ENCODE data around the gene C10orf67.

GRCh38 chr10:23172429-23173213, 172.0 kb downstream of the C10orf67 start:
- no peak for TF ChIP-seq MAX (IDR thresholded peaks at IDR 0.05)
- TF ChIP-seq YY1 (IDR thresholded peaks at IDR 0.05; ENCODE audit: extremely low read depth, insufficient replicate concordance, low read depth, low read length) = no peak
- no peak for TF ChIP-seq CTCF (IDR thresholded peaks at IDR 0.05 in 2 of 3, conservative IDR thresholded peaks at IDR 0.05 in 1 of 3; ENCODE audit: borderline replicate concordance in 1 of 3, insufficient read depth in 1 of 3, low read depth in 2 of 3, low read length in 2 of 3)
- TF ChIP-seq SRF (IDR thresholded peaks at IDR 0.05; ENCODE audit: low read depth) = no peak
- TF ChIP-seq, protein P1, sequence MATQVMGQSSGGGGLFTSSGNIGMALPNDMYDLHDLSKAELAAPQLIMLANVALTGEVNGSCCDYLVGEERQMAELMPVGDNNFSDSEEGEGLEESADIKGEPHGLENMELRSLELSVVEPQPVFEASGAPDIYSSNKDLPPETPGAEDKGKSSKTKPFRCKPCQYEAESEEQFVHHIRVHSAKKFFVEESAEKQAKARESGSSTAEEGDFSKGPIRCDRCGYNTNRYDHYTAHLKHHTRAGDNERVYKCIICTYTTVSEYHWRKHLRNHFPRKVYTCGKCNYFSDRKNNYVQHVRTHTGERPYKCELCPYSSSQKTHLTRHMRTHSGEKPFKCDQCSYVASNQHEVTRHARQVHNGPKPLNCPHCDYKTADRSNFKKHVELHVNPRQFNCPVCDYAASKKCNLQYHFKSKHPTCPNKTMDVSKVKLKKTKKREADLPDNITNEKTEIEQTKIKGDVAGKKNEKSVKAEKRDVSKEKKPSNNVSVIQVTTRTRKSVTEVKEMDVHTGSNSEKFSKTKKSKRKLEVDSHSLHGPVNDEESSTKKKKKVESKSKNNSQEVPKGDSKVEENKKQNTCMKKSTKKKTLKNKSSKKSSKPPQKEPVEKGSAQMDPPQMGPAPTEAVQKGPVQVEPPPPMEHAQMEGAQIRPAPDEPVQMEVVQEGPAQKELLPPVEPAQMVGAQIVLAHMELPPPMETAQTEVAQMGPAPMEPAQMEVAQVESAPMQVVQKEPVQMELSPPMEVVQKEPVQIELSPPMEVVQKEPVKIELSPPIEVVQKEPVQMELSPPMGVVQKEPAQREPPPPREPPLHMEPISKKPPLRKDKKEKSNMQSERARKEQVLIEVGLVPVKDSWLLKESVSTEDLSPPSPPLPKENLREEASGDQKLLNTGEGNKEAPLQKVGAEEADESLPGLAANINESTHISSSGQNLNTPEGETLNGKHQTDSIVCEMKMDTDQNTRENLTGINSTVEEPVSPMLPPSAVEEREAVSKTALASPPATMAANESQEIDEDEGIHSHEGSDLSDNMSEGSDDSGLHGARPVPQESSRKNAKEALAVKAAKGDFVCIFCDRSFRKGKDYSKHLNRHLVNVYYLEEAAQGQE (IDR thresholded peaks at IDR 0.05; ENCODE audit: low read depth) = no peak
- no peak for TF ChIP-seq EZH2phosphoT487 (IDR thresholded peaks at IDR 0.05; ENCODE audit: borderline replicate concordance)
- TF ChIP-seq, protein P2, sequence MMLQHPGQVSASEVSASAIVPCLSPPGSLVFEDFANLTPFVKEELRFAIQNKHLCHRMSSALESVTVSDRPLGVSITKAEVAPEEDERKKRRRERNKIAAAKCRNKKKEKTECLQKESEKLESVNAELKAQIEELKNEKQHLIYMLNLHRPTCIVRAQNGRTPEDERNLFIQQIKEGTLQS (IDR thresholded peaks at IDR 0.05) = no peak

Data from HCT116 (cell line).